ENCODE measurements around the gene MTSS2.

- TF ChIP-seq CTCF (conservative IDR thresholded peaks at IDR 0.05; ENCODE audit: low read depth, low read length): no peak
- TF ChIP-seq EZH2 (IDR thresholded peaks at IDR 0.05; ENCODE audit: borderline replicate concordance, low read depth, low read length, poor library complexity, severe bottlenecking): no peak
These were observed 35.5 kb upstream of the MTSS2 start for GRCh38 chr16:70721202-70721963.
